ENCODE measurements around the gene LY6G6F.

Gene LY6G6F, protein sequence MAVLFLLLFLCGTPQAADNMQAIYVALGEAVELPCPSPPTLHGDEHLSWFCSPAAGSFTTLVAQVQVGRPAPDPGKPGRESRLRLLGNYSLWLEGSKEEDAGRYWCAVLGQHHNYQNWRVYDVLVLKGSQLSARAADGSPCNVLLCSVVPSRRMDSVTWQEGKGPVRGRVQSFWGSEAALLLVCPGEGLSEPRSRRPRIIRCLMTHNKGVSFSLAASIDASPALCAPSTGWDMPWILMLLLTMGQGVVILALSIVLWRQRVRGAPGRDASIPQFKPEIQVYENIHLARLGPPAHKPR

DNA sequence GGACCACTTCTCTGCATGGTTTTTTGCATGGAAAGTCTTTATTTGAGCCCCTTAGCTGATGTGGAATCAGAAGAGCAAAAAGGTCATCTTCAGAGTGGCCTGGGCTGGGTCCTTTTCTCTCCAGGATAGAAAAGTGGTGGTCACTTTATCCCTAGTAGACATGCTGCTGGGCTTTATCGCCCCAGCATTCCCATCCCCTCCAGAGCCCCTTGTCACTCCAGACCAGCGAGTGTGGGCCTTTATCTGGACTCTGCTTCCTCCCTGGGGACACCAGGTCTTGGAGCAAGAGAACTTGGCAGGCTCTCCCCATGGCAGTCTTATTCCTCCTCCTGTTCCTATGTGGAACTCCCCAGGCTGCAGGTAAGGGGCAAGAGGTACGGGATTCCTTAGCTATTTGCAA, at the start of gene LY6G6F:
TSS of gene LY6G6F (plus strand) at position 268 of the 400 bp plus-strand sequence. CDS start at position 309, 41 bp downstream.
- no peak for DNase-seq

GRCh38 chr6:31657406-31658157, 49.1 kb upstream of the LY6G6F start:
- DNase-seq, result no peak

DNA sequence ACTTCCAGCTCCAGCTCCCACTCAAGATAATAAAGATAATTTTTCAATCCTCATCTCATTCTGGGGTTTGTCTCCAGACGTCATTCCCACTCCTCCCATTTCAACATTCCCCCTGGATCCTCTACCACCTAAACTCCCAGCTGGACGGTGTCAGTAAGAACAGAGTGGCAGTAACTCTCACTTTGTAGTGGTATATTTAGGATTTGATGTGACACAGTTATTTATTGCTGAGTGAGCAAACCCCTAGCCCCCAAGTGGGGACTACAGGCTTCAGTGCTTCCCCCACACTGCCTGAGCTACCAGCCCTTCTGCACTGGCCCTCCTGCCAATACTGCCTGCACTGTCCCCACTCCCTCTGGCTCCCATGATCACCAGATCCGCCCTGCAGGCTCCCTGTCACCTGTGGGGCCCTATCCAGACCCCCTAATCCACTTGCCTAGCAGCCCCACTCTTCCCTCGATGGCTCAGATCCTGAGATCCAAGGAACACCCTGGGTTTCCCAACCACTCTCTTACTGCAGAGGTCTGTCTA, 48.4 kb upstream of the LY6G6F start:
- no peak for DNase-seq

DNA sequence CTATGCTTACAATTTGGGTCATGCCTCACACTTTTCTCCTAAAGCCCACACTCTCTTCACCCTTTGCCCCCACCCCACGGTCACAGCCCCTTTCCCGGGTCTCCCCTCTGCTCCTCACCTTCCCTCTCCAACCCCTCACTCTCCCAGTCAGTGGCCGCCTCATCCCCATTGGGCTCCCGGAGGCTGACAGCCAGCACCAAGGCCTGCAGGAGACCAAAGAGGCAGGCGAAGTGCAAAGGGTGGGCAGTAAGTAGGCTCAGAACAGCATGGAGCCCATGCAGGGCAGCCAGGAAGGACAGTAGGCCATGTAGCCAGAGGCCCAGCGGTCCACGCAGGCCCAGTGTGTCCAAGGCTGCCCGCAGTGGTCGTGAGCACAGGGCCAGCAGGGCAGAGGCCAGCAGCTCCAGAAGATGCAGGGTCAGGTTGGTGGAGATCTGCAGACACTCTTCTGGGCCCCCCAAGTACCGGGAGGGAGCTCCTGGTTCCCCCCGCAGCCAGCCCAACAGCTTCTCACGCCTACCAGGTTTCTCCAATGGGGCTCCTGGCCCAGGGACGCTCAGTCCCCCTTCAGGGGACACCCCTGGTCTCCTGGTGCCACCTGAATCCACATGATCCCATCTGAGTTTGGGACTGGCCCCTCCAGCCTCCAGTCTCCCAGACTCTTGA, 47.5 kb upstream of the LY6G6F start:
- DNase-seq, result no peak

GRCh38 chr6:31659649-31660380, 46.9 kb upstream of the LY6G6F start:
- DNase-seq, result no peak

- DNase-seq, result peak; percentile 85
Observed at GRCh38 chr6:31660381-31661261, 46.0 kb upstream of the LY6G6F start, which contains the start of gene C6orf47. TSS of gene C6orf47 (minus strand) at chr6:31660778. CDS start at chr6:31659947, 831 bp downstream.

DNA sequence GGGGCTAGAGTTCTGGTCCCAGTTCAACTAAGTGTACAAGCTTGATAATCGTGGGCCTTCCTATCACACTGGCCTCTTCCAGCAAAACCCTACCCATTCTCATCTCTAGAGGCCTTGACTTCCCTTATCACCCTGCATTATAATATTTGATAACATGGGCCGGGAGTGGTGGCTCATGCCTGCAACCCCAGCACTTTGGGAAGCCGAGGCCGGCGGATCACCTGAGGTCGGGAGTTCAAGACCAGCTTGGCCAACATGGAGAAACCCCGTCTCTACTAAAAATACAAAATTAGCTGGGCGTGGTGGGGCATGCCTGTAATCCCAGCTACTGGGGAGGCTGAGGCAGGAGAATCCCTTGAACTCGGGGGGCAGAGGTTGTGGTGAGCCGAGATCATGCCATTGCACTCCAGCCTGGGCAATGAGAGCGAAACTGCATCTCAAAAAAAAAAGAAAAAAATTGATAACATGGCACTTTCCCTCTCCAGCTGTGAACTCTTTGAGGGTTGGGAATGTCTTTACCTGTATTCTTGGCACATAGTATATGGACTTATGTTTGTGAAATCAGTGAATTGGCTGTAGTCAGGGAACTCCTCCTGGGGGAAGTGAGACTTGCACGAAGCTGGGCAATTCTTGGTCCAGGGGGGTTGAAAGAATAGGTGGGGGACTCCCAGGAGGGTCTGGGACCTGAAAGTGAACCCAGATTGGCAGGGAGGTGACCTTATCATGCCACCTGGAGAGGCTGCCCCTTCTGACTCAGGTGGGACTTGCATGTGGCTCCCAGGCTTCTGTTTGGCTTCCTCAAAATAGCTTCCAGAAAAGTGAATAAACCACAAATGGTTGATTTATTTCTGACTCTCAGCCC, 45.2 kb upstream of the LY6G6F start:
- DNase-seq, result no peak

DNA sequence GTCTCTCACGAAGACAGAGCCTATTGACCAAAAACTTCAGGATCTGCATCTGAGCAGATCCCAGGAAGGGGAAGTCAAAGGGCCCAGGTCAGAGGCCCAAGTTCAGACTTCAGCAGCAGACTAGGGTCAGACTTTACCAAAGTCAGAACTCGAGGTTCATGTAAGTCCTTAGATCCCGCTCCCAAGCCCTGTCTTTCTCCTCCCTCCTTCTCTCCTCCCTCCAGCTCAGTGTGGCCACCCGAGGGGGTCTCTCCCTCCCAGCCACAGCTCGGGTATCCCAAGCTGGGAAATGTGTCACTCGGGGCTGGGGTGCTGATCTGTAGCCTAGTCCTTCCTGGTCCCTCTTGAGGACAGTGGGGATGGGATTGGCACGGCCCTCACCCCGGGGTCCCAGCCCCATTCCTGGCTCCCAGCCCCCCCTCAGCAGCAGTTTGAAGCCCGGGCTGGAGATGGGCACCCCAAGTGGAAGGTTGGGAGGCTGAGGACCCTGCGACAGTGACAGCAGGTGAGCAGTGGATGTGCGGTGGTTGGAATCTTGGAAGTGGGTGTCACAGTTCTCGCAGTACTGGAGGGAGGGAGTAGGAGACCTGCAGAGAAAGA, 44.4 kb upstream of the LY6G6F start:
- DNase-seq, result no peak

DNA sequence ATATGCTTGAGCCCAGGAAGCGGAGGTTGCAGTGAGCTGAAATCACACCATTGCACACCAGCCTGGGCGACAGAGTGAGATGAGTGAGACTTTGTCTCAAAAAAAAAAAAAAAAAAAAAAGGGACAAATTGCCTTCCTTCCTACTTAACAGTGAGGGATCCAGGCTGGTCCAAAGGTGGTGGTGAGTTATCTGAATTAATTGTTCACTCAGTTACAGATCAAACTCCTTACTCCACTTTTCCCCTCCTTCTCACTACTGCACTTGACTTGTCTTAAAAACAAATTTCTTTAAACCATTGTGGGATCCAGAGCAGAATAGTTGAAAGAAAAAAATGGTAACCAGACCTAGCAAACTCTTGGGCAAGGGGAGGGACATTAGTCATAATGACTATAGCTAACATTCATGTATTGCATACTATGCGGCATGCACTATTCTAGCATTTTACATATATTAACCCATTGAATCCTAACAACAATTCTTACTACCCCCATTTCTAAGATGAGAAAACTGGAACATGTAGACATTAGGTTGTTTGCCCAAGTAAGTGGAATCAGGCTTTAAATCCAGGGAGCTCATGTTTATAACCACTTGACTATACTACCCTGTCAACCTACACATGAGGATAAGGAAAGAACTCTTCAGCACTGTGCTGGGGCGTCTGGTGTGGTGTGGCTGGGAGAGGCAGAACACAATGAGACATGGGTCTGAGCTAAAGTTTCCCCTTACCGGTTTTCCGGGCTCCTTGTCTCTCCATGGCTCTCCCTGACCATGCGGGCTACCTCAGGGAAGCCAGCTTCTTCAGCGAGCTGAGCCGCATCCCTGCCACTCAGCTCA, 43.3 kb upstream of the LY6G6F start:
- DNase-seq, result no peak

- no peak for DNase-seq
Observed at GRCh38 chr6:31663961-31664789, 42.5 kb upstream of the LY6G6F start.

GRCh38 chr6:31664790-31665500, 41.7 kb upstream of the LY6G6F start, which contains the start of gene GPANK1:
TSS of gene GPANK1 (minus strand) at chr6:31664997. CDS start at chr6:31664478, 519 bp downstream.
- peak; percentile 96 for DNase-seq

- DNase-seq, result peak; percentile 99
Observed at GRCh38 chr6:31665501-31666336, 40.9 kb upstream of the LY6G6F start, which contains the start of gene CSNK2B. TSS of gene CSNK2B (plus strand) at chr6:31666080. CDS start at chr6:31666832, 752 bp downstream.

DNA sequence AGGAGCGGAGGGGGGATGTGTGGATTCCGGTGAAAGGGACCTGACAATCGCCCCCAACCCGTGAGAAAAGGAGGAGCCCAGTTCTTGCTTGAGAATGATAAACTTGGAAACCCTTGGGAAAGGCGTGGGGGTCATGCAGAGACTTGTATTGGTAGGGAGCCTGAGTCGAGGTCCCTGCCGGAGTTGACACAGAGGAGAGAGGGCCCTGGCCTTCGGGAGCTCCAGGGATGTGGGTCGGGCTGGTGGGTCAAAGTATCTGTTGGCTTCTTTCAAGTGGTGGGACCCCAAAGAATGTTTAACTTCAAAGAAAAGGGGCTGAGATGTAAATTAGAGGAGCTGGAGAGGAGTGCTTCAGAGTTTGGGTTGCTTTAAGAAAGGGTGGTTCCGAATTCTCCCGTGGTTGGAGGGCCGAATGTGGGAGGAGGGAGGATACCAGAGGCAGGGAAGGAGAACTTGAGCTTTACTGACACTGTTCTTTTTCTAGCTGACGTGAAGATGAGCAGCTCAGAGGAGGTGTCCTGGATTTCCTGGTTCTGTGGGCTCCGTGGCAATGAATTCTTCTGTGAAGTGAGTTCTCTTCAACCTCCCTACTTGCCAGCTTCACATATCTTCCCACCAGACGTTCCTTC, 40.2 kb upstream of the LY6G6F start:
- DNase-seq, result no peak

- no peak for DNase-seq
Observed at GRCh38 chr6:31669676-31670075, 37.0 kb upstream of the LY6G6F start, which contains the start of gene LY6G5B. TSS of gene LY6G5B (plus strand) at chr6:31669976. CDS start at chr6:31670951, 975 bp downstream.

- no peak for DNase-seq
Observed at GRCh38 chr6:31676322-31676903, 30.3 kb upstream of the LY6G6F start.

Measured in NCI-H2171 treated with DMSO at 0.1 percent for 48 hours (cell line).